ENCODE data around the gene PPP2R5C.
"Not testable (repeated sequence)": the region's sequence is repeated elsewhere in the genome, so short reads cannot be mapped to it uniquely, and the experiment has no call there.

PPP2R5C gene

DNA sequence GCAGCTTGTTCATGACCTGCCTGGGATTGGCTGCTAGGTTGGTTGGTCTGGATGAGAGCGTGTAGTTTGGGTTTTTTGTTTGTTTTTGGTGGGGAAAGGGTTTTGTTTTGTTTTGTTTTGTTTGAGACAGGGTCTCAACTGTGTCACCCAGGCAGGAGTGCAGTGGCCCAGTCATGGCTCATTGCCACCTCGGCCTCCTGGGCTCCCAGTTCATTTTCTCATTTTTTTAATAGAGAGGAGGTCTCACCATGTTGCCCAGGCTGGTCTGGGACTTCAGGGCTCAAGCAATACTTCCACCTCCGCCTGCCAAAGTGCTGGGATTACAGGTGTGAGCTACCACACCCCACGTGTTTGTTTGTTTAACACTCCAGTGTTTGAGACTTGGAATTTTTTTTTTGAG lies 206.7 kb downstream of the PPP2R5C start:
- no peaks in the 10 kb centered on the region for H3K9me3 ChIP-seq (ENCODE audit: control insufficient read depth, low read length)
- H3K36me3 ChIP-seq (ENCODE audit: control insufficient read depth, insufficient read depth, low read length), result peaks cover 23% of the 10 kb centered on the region
- peaks cover 7% of the 10 kb centered on the region for H3K4me1 ChIP-seq (ENCODE audit: control insufficient read depth, insufficient read depth, low read length, poor library complexity, severe bottlenecking)
- no peak overlapping the region for H3K27ac ChIP-seq (ENCODE audit: low read depth, low read length, severe bottlenecking)
- WGBS, 2 experiments (ENCODE audit: insufficient coverage in 2 of 2), result 97 to 100% methylated on average over 3 of the region's 4 CpGs
- no peak overlapping the region for H3K4me3 ChIP-seq (ENCODE audit: extremely low read depth, insufficient read depth, low read length, poor library complexity, severe bottlenecking)

DNA sequence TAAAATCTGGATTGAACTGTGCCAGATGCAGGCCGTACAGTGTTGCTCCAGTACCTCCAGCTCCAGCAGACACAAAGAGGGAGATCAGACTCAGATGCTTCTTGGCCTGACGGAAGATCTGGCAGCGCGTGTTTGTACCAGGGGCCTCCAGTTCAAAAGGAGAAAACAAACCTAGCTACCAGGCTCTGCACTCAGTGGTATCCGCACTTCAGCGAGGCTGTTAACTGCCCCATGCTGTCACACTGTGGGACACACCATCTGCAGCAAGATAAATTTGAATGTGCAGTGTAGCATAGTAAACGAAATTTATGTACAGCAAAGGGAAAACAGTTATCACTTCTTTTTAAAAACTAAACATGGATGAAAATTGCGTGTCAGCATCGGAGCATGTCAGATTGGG lies 208.0 kb downstream of the PPP2R5C start:
- Histone ChIP-seq H3K4me3 (ENCODE audit: extremely low read depth, insufficient read depth, low read length, poor library complexity, severe bottlenecking) (no peak overlapping the region), H3K36me3 (ENCODE audit: control insufficient read depth, insufficient read depth, low read length) (peaks cover 27% of the 10 kb centered on the region), H3K27ac (ENCODE audit: low read depth, low read length, severe bottlenecking) (no peak overlapping the region), H3K4me1 (ENCODE audit: control insufficient read depth, insufficient read depth, low read length, poor library complexity, severe bottlenecking) (peaks cover 11% of the 10 kb centered on the region), H3K9me3 (ENCODE audit: control insufficient read depth, low read length) (no peaks in the 10 kb centered on the region)
- 79 to 86% methylated on average over 7 to 8 of the region's 9 CpGs for WGBS, 2 experiments (ENCODE audit: insufficient coverage in 2 of 2)

DNA sequence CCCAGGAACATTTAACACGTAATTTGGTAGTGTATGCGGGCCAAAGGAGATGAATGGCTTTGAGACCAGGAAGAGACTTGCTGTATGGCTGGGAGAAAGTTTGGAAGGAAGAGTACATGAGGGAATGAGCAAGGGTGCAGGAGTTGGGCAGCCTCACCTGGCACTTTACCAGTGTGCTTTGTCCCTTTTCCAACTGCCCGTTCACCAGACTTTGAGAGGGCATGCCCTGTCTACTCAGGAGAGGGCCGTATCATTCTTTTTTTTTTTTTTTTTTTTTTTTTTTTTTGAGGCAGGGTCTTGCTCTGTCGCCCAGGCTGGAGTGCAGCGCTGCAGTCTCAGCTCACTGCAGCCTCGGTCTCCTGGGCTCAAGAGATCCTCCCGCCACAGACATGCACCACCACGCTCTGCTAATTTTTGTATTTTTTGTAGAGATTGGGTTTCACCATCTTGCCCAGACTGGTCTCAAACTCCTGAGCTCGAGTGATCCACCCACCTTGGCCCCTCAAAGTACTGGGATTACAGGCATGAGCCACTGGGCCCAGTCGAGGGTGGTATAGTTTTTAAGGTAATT lies 209.4 kb downstream of the PPP2R5C start:
- Histone ChIP-seq H3K9me3 (ENCODE audit: control insufficient read depth, low read length) (no peaks in the 10 kb centered on the region), H3K4me3 (ENCODE audit: extremely low read depth, insufficient read depth, low read length, poor library complexity, severe bottlenecking) (no peak overlapping the region), H3K4me1 (ENCODE audit: control insufficient read depth, insufficient read depth, low read length, poor library complexity, severe bottlenecking) (peaks cover 11% of the 10 kb centered on the region), H3K36me3 (ENCODE audit: control insufficient read depth, insufficient read depth, low read length) (peaks cover 42% of the 10 kb centered on the region), H3K27ac (ENCODE audit: low read depth, low read length, severe bottlenecking) (no peak overlapping the region)
- 98 to 100% methylated on average over 1 to 4 of the region's 11 CpGs for WGBS, 2 experiments (ENCODE audit: insufficient coverage in 2 of 2)

DNA sequence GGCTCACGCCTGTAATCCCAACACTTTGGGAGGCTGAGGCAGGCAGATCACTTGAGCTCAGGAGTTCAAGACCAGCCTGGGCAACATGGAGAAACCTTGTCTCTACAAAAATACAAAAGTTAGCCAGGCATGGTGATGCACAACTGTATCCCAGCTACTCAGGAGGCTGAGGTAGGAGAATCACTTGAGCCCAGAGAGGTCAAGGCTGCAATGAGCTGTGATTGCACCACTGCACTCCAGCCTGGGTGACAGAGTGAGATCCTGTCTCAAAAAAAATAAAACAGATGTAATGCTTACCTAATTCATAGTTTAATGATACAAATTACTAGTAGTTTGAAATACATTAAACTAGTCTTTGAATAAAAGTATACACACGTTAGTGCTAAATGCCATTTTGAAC lies 209.9 kb downstream of the PPP2R5C start:
- Histone ChIP-seq H3K4me1 (ENCODE audit: control insufficient read depth, insufficient read depth, low read length, poor library complexity, severe bottlenecking) (peaks cover 11% of the 10 kb centered on the region), H3K36me3 (ENCODE audit: control insufficient read depth, insufficient read depth, low read length) (peaks cover 45% of the 10 kb centered on the region), H3K27ac (ENCODE audit: low read depth, low read length, severe bottlenecking) (peak overlapping the region; percentile 43)
- not testable (repeated sequence) for H3K9me3 ChIP-seq (ENCODE audit: control insufficient read depth, low read length); H3K4me3 ChIP-seq (ENCODE audit: extremely low read depth, insufficient read depth, low read length, poor library complexity, severe bottlenecking)
- 100% methylated on average over 1 of the region's 2 CpGs for WGBS, 2 experiments (ENCODE audit: insufficient coverage in 2 of 2)

DNA sequence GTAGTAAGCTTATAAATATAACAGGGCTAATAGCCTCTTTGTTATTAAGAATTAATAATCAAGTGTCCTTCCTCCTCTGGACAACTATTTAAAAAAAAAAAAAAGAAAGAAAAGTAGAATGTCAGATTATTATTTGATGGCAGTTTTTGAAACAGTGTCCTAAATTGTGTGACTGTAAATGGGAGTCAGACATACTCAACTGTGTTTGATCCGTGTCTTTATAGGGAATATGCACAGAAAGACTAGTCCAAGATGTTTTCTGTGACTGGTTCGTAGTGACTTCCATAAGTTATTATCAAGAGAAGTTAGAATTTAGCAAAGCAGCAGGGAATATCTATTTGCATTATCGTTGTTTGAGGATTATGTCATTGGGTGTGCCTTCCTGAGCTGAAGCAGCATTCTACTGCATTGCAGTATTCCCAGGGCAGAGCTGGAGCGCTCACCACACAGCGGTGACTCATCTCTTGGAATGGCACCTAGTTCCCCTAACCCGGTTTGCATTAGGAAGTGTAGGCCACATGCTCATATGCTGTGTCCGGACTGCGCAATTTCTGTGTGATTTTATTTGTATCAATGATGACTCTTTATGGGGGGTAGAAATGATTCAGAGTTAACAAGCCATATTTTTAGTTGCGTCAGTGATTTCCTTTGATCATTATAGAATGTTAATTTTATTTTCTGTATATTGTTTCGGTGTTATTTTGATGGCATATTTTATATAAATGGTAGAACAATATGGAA lies 210.8 kb downstream of the PPP2R5C start:
- Histone ChIP-seq H3K36me3 (ENCODE audit: control insufficient read depth, insufficient read depth, low read length) (peaks cover 51% of the 10 kb centered on the region), H3K4me3 (ENCODE audit: extremely low read depth, insufficient read depth, low read length, poor library complexity, severe bottlenecking) (no peak overlapping the region)

DNA sequence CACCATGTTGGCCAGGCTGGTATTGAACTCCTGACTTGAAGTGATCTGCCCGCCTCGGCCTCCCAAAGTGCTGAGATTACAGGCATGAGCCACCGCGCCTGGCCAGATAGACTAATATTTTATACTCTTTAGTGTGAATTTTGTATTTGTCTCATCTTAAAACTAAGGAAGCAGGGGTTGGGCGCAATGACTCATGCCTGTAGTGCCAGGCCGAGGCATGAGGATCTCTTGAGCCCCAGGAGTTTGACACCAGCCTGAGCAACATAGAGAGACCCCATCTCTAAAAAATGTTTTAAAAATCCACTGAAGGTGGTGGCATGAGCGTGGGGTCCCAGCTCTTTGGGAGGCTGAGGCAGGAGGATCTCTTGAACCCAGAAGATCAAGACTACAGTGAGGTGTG lies 211.8 kb downstream of the PPP2R5C start:
- no peak overlapping the region for H3K27ac ChIP-seq (ENCODE audit: low read depth, low read length, severe bottlenecking)
- peaks cover 11% of the 10 kb centered on the region for H3K4me1 ChIP-seq (ENCODE audit: control insufficient read depth, insufficient read depth, low read length, poor library complexity, severe bottlenecking)
- WGBS, 2 experiments (ENCODE audit: insufficient coverage in 2 of 2), result 88 to 100% methylated on average over 3 to 7 of the region's 7 CpGs
- H3K9me3 ChIP-seq (ENCODE audit: control insufficient read depth, low read length), result no peaks in the 10 kb centered on the region
- peaks cover 55% of the 10 kb centered on the region for H3K36me3 ChIP-seq (ENCODE audit: control insufficient read depth, insufficient read depth, low read length)
- H3K4me3 ChIP-seq (ENCODE audit: extremely low read depth, insufficient read depth, low read length, poor library complexity, severe bottlenecking), result no peak overlapping the region

More for the DNA sequence above, 210.8 kb downstream of the PPP2R5C start:
- H3K27ac ChIP-seq (ENCODE audit: low read depth, low read length, severe bottlenecking), result peak overlapping the region; percentile 43
- H3K4me1 ChIP-seq (ENCODE audit: control insufficient read depth, insufficient read depth, low read length, poor library complexity, severe bottlenecking), result peaks cover 11% of the 10 kb centered on the region
- WGBS, 2 experiments (ENCODE audit: insufficient coverage in 2 of 2), result 59 to 68% methylated on average over 4 to 9 of the region's 10 CpGs
- no peaks in the 10 kb centered on the region for H3K9me3 ChIP-seq (ENCODE audit: control insufficient read depth, low read length)

DNA sequence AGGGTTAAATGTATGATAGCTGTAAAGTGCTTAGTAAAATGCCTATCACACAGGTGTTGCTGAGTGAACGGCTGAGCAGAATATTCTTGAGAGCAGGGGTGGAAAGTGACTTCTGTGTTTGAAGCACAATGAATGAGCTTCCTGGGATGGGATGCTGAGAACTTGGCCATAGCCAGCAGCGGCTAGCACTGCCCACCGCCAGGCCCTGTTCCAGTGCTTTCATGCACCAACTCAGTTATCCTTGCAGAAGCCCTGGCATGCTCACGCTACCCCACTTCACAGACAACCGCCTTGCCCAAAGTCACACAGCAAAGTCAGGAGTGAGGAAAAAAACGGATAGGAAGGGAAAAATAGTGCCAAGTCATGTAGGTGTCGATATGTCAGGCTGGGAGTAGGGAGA lies 213.7 kb downstream of the PPP2R5C start:
- Histone ChIP-seq H3K4me3 (ENCODE audit: extremely low read depth, insufficient read depth, low read length, poor library complexity, severe bottlenecking) (no peak overlapping the region), H3K9me3 (ENCODE audit: control insufficient read depth, low read length) (no peaks in the 10 kb centered on the region), H3K4me1 (ENCODE audit: control insufficient read depth, insufficient read depth, low read length, poor library complexity, severe bottlenecking) (peaks cover 11% of the 10 kb centered on the region), H3K36me3 (ENCODE audit: control insufficient read depth, insufficient read depth, low read length) (peaks cover 60% of the 10 kb centered on the region), H3K27ac (ENCODE audit: low read depth, low read length, severe bottlenecking) (no peak overlapping the region)
- 91 to 99% methylated on average over 3 to 7 of the region's 7 CpGs for WGBS, 2 experiments (ENCODE audit: insufficient coverage in 2 of 2)
